Mesendoderm (in vitro differentiated cells): ENCODE data around the gene TEX38.
A peak's percentile ranks its signal among the peaks of the same experiment; 100 is the strongest.

Experiments used
- DNase-seq: peaks from one replicate; pipeline ENCODE4 v3.0.0; 2013
- H2AK5ac ChIP-seq: 2 replicates; pipeline ENCODE4 v1.6.1; 2013; ENCODE audit warnings: low read length, inconsistent platforms
- H2BK120ac ChIP-seq: 2 replicates; pipeline ENCODE4 v1.6.1; 2013; ENCODE audit warnings: low read depth, mild to moderate bottlenecking, low read length, moderate library complexity, mixed read lengths
- H2BK15ac ChIP-seq: replicated peaks from 2 replicates; pipeline ENCODE4 v1.6.1; 2013; ENCODE audit warnings: low read depth, mild to moderate bottlenecking, moderate library complexity
- H2BK5ac ChIP-seq: 2 replicates; pipeline ENCODE4 v1.6.1; 2013; ENCODE audit warnings: low read length, inconsistent platforms
- H3K18ac ChIP-seq: 2 replicates; pipeline ENCODE4 v1.6.1; 2013; ENCODE audit warnings: mild to moderate bottlenecking, low read length, mixed read lengths
- H3K23ac ChIP-seq: one replicate; pipeline ENCODE4 v1.6.1; 2013; ENCODE audit warnings: low read length
- H3K27ac ChIP-seq: 2 replicates; pipeline ENCODE4 v1.5.1; 2013; ENCODE audit warnings: low read depth, mild to moderate bottlenecking, inconsistent platforms, low read length, moderate library complexity
- H3K27me3 ChIP-seq: 2 replicates; pipeline ENCODE4 v1.6.1; 2013; ENCODE audit warnings: low read length, control low read depth, mild to moderate bottlenecking, inconsistent platforms; ENCODE audit not compliant: insufficient read depth, poor library complexity
- H3K36me3 ChIP-seq: 2 replicates; pipeline ENCODE4 v1.6.1; 2013; ENCODE audit warnings: low read length, inconsistent platforms; ENCODE audit not compliant: control insufficient read depth, insufficient read depth
- H3K4ac ChIP-seq: one replicate; pipeline ENCODE4 v1.6.1; 2013; ENCODE audit warnings: low read depth, mild to moderate bottlenecking, low read length, moderate library complexity
- H3K4me1 ChIP-seq: 2 replicates; pipeline ENCODE4 v1.6.1; 2013; ENCODE audit warnings: low read depth, low read length, inconsistent platforms; ENCODE audit not compliant: control insufficient read depth
- H3K4me2 ChIP-seq: 2 replicates; pipeline ENCODE4 v1.6.1; 2013; ENCODE audit warnings: low read length
- H3K4me3 ChIP-seq: 2 replicates; pipeline ENCODE4 v1.5.1; 2013; ENCODE audit warnings: mild to moderate bottlenecking, low read length
- H3K56ac ChIP-seq: one replicate; pipeline ENCODE4 v1.6.1; 2013; ENCODE audit warnings: low read length
- H3K79me1 ChIP-seq: 2 replicates; pipeline ENCODE4 v1.6.1; 2013; ENCODE audit warnings: low read length, inconsistent platforms
- H3K79me2 ChIP-seq: 2 replicates; pipeline ENCODE4 v1.6.1; 2013; ENCODE audit warnings: mild to moderate bottlenecking, low read length; ENCODE audit not compliant: control insufficient read depth, insufficient read depth
- H3K9ac ChIP-seq: 2 replicates; pipeline ENCODE4 v1.6.1; 2013; ENCODE audit warnings: low read length, inconsistent platforms
- H4K5ac ChIP-seq: one replicate; pipeline ENCODE4 v1.6.1; 2013; ENCODE audit warnings: low read length
- H4K8ac ChIP-seq: one replicate; pipeline ENCODE4 v1.6.1; 2013; ENCODE audit warnings: low read depth, mild to moderate bottlenecking, control low read depth, low read length, moderate library complexity
- WGBS: extraction: QIAGEN DNeasy Blood & Tissue Kit; methylation state at CpG from one replicate; pipeline ENCODE4 v1.1.7; 2013; ENCODE audit warnings: low lambda C conversion rate, missing lambda C conversion rate; ENCODE audit not compliant: insufficient coverage; ENCODE audit errors: extremely low coverage; 5-methylcytosine and 5-hydroxymethylcytosine counted together

TEX38 gene

DNA sequence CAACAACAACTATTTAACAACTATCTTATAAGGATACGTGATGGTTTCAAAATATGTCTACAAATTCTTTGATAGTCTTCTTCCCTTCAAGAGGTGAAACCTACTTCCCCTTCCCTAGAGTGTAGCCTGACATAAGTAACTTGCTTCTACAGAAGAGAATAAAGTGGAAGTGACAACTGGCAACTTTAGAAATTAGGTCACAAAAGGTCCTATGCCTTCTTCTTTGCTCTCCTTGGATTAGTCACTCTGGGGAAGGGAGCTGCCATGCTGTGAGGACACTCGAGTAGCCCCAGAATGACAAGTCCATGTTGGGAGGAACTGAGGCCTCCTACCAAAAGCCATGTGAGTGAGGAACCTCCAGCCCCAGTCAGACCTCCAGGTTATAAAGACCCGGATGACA, 28.0 kb downstream of the TEX38 start:
- Histone ChIP-seq H2BK120ac (no peak overlapping the region), H3K27me3 (no peaks in the 10 kb centered on the region), H3K4me3 (no peak overlapping the region), H3K79me1 (peaks cover 6% of the 10 kb centered on the region), H2BK15ac (no peak overlapping the region), H3K4me1 (no peaks in the 10 kb centered on the region), H3K4me2 (no peak overlapping the region), H2AK5ac (no peak overlapping the region), H3K27ac (no peak overlapping the region), H3K23ac (no peak overlapping the region), H3K4ac (no peak overlapping the region), H4K8ac (no peak overlapping the region), H3K9ac (no peak overlapping the region), H3K18ac (no peak overlapping the region), H2BK5ac (no peak overlapping the region), H3K56ac (no peak overlapping the region), H3K36me3 (peaks cover 7% of the 10 kb centered on the region), H4K5ac (no peak overlapping the region), H3K79me2 (no peaks in the 10 kb centered on the region)
- WGBS, result no CpG with 5 or more reads among the region's 3 CpGs
- DNase-seq, result no peak

DNA sequence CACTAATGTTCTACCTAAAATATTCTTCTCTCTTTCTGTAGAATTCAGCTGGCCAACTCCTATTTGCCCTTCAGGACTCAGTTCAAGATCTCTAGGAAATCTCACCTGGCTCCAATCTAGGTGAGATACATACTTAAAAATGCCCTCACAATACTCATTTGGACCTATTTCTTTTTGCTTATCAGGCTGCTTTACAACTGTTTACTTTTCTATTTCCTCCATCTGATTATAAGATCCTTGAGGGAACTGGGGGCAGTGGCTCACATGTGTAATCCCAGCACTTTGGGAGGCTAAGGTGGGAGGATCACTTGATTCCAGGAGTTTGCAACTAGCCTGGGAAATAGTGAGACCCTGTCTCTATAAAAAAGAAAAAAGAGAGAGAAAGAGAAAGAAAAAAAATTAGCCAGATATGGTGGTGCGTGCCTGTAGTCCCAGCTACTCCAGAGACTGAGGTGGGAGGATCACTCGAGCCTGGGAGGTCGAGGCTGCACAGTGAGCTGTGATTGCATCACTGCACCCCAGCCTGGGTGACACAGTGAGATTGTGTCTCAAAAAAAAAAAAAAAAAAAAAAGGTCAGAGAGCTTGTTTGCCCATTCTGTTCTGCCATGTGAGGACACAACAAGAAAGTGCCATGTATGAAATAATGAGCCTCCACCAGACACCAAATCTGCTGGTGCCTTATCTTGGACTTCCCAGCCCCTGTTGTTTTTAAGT, 32.4 kb downstream of the TEX38 start:
- Histone ChIP-seq H2BK120ac (no peak overlapping the region), H3K23ac (no peak overlapping the region), H3K27me3 (no peaks in the 10 kb centered on the region), H3K4me3 (no peak overlapping the region), H3K4ac (no peak overlapping the region), H3K4me2 (no peak overlapping the region), H2BK15ac (no peak overlapping the region), H2BK5ac (no peak overlapping the region), H3K18ac (no peak overlapping the region), H3K36me3 (peaks cover 4% of the 10 kb centered on the region), H4K5ac (no peak overlapping the region), H2AK5ac (no peak overlapping the region), H3K4me1 (no peaks in the 10 kb centered on the region), H3K56ac (no peak overlapping the region), H4K8ac (no peak overlapping the region), H3K27ac (no peak overlapping the region), H3K79me1 (peaks cover 3% of the 10 kb centered on the region), H3K9ac (no peak overlapping the region), H3K79me2 (no peaks in the 10 kb centered on the region)
- no CpG with 5 or more reads among the region's 3 CpGs for WGBS
- DNase-seq, result no peak

DNA sequence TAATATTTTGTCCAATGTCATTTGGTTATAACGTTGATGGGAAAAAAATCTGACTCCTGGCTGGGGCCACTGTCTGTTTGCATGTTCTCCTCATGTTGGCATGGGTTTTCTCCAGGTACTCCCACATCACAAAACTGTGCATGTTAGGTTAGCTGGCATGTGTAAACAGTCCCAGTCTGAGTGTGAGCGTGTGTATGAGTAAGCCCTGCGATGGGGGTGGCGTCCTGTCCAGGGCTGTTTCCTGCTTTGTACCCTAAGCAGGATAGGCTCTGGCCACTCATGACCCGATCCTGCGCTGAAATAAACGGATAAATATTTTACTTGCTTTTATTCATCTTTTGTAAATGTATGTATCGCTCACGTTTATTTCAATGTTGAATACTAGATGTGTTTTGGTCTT, 33.8 kb downstream of the TEX38 start:
- no peak for DNase-seq
- H3K36me3 ChIP-seq, result peaks cover 4% of the 10 kb centered on the region
- H3K18ac ChIP-seq, result no peak overlapping the region
- H4K8ac ChIP-seq, result no peak overlapping the region
- no peak overlapping the region for H3K27ac ChIP-seq
- H3K79me2 ChIP-seq, result no peaks in the 10 kb centered on the region
- no peak overlapping the region for H2BK5ac ChIP-seq
- WGBS, result no CpG with 5 or more reads among the region's 9 CpGs
- H3K4me1 ChIP-seq, result no peaks in the 10 kb centered on the region
- peaks cover 5% of the 10 kb centered on the region for H3K79me1 ChIP-seq
- no peak overlapping the region for H3K4me3 ChIP-seq
- no peak overlapping the region for H2BK120ac ChIP-seq
- no peak overlapping the region for H3K56ac ChIP-seq
- H3K9ac ChIP-seq, result no peak overlapping the region
- H3K4ac ChIP-seq, result no peak overlapping the region
- no peak overlapping the region for H3K23ac ChIP-seq
- H4K5ac ChIP-seq, result no peak overlapping the region
- H2AK5ac ChIP-seq, result no peak overlapping the region
- H3K27me3 ChIP-seq, result no peaks in the 10 kb centered on the region
- H2BK15ac ChIP-seq, result no peak overlapping the region
- no peak overlapping the region for H3K4me2 ChIP-seq

DNA sequence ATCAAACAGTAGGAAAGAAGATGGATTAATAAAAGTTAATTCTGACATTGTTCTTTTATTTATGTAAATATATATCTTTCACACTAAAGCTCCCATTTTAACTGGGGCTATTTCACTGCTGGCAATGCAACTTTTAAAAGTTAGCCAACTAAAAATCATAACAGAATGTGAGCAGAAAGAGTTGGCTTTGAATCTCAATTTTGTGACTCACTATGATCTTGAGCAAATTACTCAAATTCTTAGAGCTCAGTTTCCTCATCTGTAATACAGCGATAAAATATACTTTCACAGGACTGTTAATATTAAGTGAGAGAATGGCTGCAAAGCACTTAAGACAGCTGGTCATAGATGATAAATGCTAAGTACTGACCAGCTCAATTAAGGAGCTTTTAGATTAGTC, 36.5 kb downstream of the TEX38 start:
- Histone ChIP-seq H4K5ac (no peak overlapping the region), H4K8ac (no peak overlapping the region), H3K4me1 (no peaks in the 10 kb centered on the region), H3K27me3 (no peaks in the 10 kb centered on the region), H3K4me2 (no peak overlapping the region), H3K36me3 (no peaks in the 10 kb centered on the region), H3K4ac (no peak overlapping the region), H2BK120ac (no peak overlapping the region), H3K79me2 (no peaks in the 10 kb centered on the region), H2BK5ac (no peak overlapping the region), H3K79me1 (peaks cover 3% of the 10 kb centered on the region), H3K56ac (no peak overlapping the region), H3K23ac (no peak overlapping the region), H2AK5ac (no peak overlapping the region), H3K27ac (no peak overlapping the region), H3K18ac (no peak overlapping the region), H3K4me3 (no peak overlapping the region), H2BK15ac (no peak overlapping the region), H3K9ac (no peak overlapping the region)
- no peak for DNase-seq
- no CpG with 5 or more reads among the region's 1 CpG for WGBS

DNA sequence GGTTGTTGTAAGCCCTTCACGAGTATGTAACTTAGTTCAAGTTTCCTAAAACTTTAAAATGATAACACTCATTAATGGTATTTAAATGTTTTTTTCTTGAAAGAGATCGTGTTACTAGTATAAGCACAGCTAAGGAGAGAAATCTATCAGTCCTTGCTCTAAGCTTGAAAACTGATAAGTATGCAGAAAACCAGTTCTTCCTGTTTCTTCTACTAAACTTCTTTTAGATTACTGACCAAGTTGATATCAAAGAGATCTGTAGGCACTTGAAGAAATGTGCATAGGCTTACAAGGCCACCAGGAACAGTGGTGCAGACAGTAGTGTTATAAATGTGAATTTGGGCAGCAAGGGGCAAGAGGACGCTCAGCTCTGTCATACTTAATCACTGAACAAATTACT, 43.3 kb downstream of the TEX38 start:
- no peak overlapping the region for H3K27ac ChIP-seq
- H3K4me2 ChIP-seq, result no peak overlapping the region
- H3K4me1 ChIP-seq, result peaks cover 9% of the 10 kb centered on the region
- no peak overlapping the region for H4K5ac ChIP-seq
- H3K18ac ChIP-seq, result no peak overlapping the region
- H2BK5ac ChIP-seq, result no peak overlapping the region
- H3K9ac ChIP-seq, result no peak overlapping the region
- no peak overlapping the region for H4K8ac ChIP-seq
- H3K4me3 ChIP-seq, result no peak overlapping the region
- H3K27me3 ChIP-seq, result no peaks in the 10 kb centered on the region
- DNase-seq, result no peak
- H2BK120ac ChIP-seq, result no peak overlapping the region
- no peak overlapping the region for H2BK15ac ChIP-seq
- H3K79me1 ChIP-seq, result peaks cover 19% of the 10 kb centered on the region
- H3K4ac ChIP-seq, result no peak overlapping the region
- no peak overlapping the region for H2AK5ac ChIP-seq
- H3K56ac ChIP-seq, result no peak overlapping the region
- WGBS, result no CpG with 5 or more reads among the region's 3 CpGs
- H3K36me3 ChIP-seq, result peaks cover 2% of the 10 kb centered on the region
- peaks cover 17% of the 10 kb centered on the region for H3K79me2 ChIP-seq
- no peak overlapping the region for H3K23ac ChIP-seq

DNA sequence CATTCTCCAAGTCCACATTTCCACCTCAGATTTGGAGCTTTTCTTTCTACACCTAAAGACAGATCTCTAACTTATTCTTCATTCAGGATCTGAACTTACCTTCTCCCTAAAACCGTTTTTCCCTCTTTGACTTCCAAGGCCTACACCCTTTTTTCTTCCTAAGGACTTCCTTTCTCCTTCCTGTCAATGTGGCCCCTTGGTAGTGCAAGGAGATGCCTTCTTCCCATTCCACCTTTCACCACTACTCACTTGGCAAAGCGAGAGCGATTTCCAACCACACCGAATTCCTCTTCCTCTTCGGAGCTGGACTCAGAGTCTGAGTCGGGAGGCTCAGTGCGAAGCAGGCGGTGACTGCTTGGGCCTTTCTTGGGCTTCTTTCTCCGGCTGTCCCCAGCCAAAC, 46.0 kb downstream of the TEX38 start:
- H4K5ac ChIP-seq, result no peak overlapping the region
- peaks cover 17% of the 10 kb centered on the region for H3K79me2 ChIP-seq
- H3K4me2 ChIP-seq, result peak overlapping the region; percentile 100
- H3K18ac ChIP-seq, result no peak overlapping the region
- H3K4ac ChIP-seq, result no peak overlapping the region
- peak overlapping the region; percentile 86 for H3K9ac ChIP-seq
- no peak overlapping the region for H3K27ac ChIP-seq
- no peak overlapping the region for H2BK5ac ChIP-seq
- no peak overlapping the region for H2AK5ac ChIP-seq
- no peak overlapping the region for H2BK120ac ChIP-seq
- H3K56ac ChIP-seq, result peak overlapping the region; percentile 90
- DNase-seq, result no peak
- no peak overlapping the region for H3K23ac ChIP-seq
- peaks cover 19% of the 10 kb centered on the region for H3K79me1 ChIP-seq
- H3K4me3 ChIP-seq, result no peak overlapping the region
- H3K36me3 ChIP-seq, result peaks cover 2% of the 10 kb centered on the region
- peaks cover 9% of the 10 kb centered on the region for H3K4me1 ChIP-seq
- WGBS, result no CpG with 5 or more reads among the region's 9 CpGs
- H4K8ac ChIP-seq, result no peak overlapping the region
- H2BK15ac ChIP-seq, result no peak overlapping the region
- H3K27me3 ChIP-seq, result no peaks in the 10 kb centered on the region
